Measurements from ENCODE around the gene TAF1C. TPM values are rescaled to one million over a fixed set of nuclear protein-coding genes. Genes with fewer than 3 reads are reported as not detected.

The TAF1C gene
- total and polyA plus RNA-seq, 2 donors (not counting 3 experiments of a cell fraction or from before 2014, with no cell fraction given) = 57.2 to 77.6 TPM

- DNase-seq (ENCODE audit: low read depth, low spot score) (no peak), FAIRE-seq (no peak)
- no peaks in the 10 kb centered on the region for H4K20me1 ChIP-seq (replicated peaks; ENCODE audit: control insufficient read depth, extremely low read depth, insufficient read depth, low read length)
- H3K27me3 ChIP-seq (ENCODE audit: control insufficient read depth in 2 of 2, insufficient read depth in 2 of 2, low read length in 2 of 2) = peaks cover 0 to 2% of the 10 kb centered on the region in 2 experiments
- TF ChIP-seq CTCF (IDR thresholded peaks at IDR 0.05; ENCODE audit: extremely low read depth in 1 of 2, insufficient read depth in 1 of 2, low read depth in 1 of 2, low read length in 2 of 2) = no peak
- no peak for TF ChIP-seq JUN (IDR thresholded peaks at IDR 0.05; ENCODE audit: borderline replicate concordance, insufficient read depth, insufficient read length, low read depth)
- TF ChIP-seq POLR2A (IDR thresholded peaks at IDR 0.05; ENCODE audit: low read depth, low read length) = no peak
- no peak for TF ChIP-seq EZH2 (IDR thresholded peaks at IDR 0.05; ENCODE audit: borderline replicate concordance, low read depth, low read length, severe bottlenecking)
- TF ChIP-seq MYC (IDR thresholded peaks at IDR 0.05; ENCODE audit: low read depth, low read length) = no peak
- TF ChIP-seq POLR2AphosphoS5 (IDR thresholded peaks at IDR 0.05; ENCODE audit: insufficient read depth, low read depth, low read length) = no peak
- H3K4me3 ChIP-seq (replicated peaks in 1 of 3; ENCODE audit: insufficient read depth in 1 of 3, low read depth in 1 of 3, low read length in 3 of 3) = no peak overlapping the region
- no peaks in the 10 kb centered on the region for H3K9me3 ChIP-seq (replicated peaks; ENCODE audit: control insufficient read depth, insufficient read depth, low read length)
- intact Hi-C loops (cut with micrococcal nuclease) (no loop called here), dilution Hi-C loops (cut with MboI; ENCODE audit: extremely low pct_ligation_motif_present, low sequenced_read_pairs) (loop anchor here (25.0 kb wide), 1 partner anchor 187 kb away; no protein-coding TSS in a partner anchor)
- POLR2A ChIA-PET = no interaction called here
- CTCF ChIA-PET = no interaction called here
- no peak overlapping the region for H3K4me2 ChIP-seq (ENCODE audit: insufficient read depth, low read length)
- no peaks in the 10 kb centered on the region for H3K36me3 ChIP-seq (ENCODE audit: control insufficient read depth in 2 of 2, extremely low read depth in 1 of 2, insufficient read depth in 2 of 2, low read length in 2 of 2)
- no peaks in the 10 kb centered on the region for H3K9me1 ChIP-seq (replicated peaks; ENCODE audit: control insufficient read depth, extremely low read depth, insufficient read depth, low read length)
- BruUV-seq (replicated peaks) = no TSS peak
- no peak overlapping the region for H2AFZ ChIP-seq (ENCODE audit: low read depth, low read length)
- no peak overlapping the region for H3K27ac ChIP-seq (ENCODE audit: insufficient read depth, low read depth, low read length)
- H3K4me1 ChIP-seq (ENCODE audit: control insufficient read depth, extremely low read depth, insufficient read depth, low read length) = peaks cover 5% of the 10 kb centered on the region
- no peak overlapping the region for H3K9ac ChIP-seq (replicated peaks; ENCODE audit: extremely low read depth, insufficient read depth, low read length)
- no peaks in the 10 kb centered on the region for H3K79me2 ChIP-seq (ENCODE audit: control insufficient read depth, insufficient read depth, low read length)
These were observed 38.7 kb upstream of the TAF1C start for GRCh38 chr16:84225571-84225970.

DNA sequence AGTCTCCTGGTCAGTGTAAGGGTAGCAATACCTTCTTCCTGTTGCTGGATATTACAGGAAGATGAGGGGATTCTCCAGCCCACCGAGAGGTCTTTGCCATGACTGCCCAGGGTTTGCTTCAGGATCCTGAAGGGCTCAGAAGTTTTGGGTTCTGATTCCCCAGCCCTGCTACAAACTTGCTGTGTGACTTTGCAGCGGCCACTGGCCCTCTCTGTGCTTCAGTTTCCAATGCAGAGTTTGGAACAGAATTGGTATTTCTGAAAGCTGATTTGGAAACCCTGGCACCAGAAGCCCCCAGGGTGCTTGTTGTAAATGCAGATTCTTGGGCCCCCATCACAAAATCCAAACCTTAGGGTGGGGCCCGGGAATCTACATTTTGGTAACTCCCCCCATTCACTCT lies 38.3 kb upstream of the TAF1C start:
- Histone ChIP-seq H3K27ac (ENCODE audit: insufficient read depth, low read depth, low read length) (no peak overlapping the region), H3K4me2 (ENCODE audit: insufficient read depth, low read length) (no peak overlapping the region), H3K4me1 (ENCODE audit: control insufficient read depth, extremely low read depth, insufficient read depth, low read length) (peaks cover 5% of the 10 kb centered on the region), H3K9ac (replicated peaks; ENCODE audit: extremely low read depth, insufficient read depth, low read length) (no peak overlapping the region), H3K36me3 (ENCODE audit: control insufficient read depth in 2 of 2, extremely low read depth in 1 of 2, insufficient read depth in 2 of 2, low read length in 2 of 2) (no peaks in the 10 kb centered on the region), H3K9me3 (replicated peaks; ENCODE audit: control insufficient read depth, insufficient read depth, low read length) (no peaks in the 10 kb centered on the region), H3K4me3 (replicated peaks in 1 of 3; ENCODE audit: insufficient read depth in 1 of 3, low read depth in 1 of 3, low read length in 3 of 3) (no peak overlapping the region), H4K20me1 (replicated peaks; ENCODE audit: control insufficient read depth, extremely low read depth, insufficient read depth, low read length) (no peaks in the 10 kb centered on the region), H3K9me1 (replicated peaks; ENCODE audit: control insufficient read depth, extremely low read depth, insufficient read depth, low read length) (no peaks in the 10 kb centered on the region), H3K79me2 (ENCODE audit: control insufficient read depth, insufficient read depth, low read length) (no peaks in the 10 kb centered on the region), H2AFZ (ENCODE audit: low read depth, low read length) (no peak overlapping the region), H3K27me3 (ENCODE audit: control insufficient read depth in 2 of 2, insufficient read depth in 2 of 2, low read length in 2 of 2) (peaks cover 0 to 2% of the 10 kb centered on the region in 2 experiments)
- POLR2A ChIA-PET = no interaction called here
- no peak for TF ChIP-seq POLR2AphosphoS5 (IDR thresholded peaks at IDR 0.05; ENCODE audit: insufficient read depth, low read depth, low read length)
- CTCF ChIA-PET = no interaction called here
- intact Hi-C loops (cut with micrococcal nuclease) = no loop called here
- BruUV-seq (replicated peaks) = no TSS peak
- DNase-seq (ENCODE audit: low read depth, low spot score) (no peak), FAIRE-seq (no peak)
- dilution Hi-C loops (cut with MboI; ENCODE audit: extremely low pct_ligation_motif_present, low sequenced_read_pairs) = loop anchor here (25.0 kb wide), 1 partner anchor 187 kb away; no protein-coding TSS in a partner anchor

All from endothelial cell of umbilical vein (primary cell).